IMR-90 (cell line): ENCODE measurements around the gene GUCD1. TPM values are rescaled to one million over a fixed set of nuclear protein-coding genes. Genes with fewer than 3 reads are reported as not detected.

Experiments used
- ATAC-seq: fragments of 200-7000 bp; cut with Tn5 transposase; 2 replicates; pipeline ENCODE4 v1.9.1; 2020; ENCODE audit warnings: low read depth, mild to moderate bottlenecking, moderate library complexity
- BruUV-seq: library from RNA; stranded (reverse); fragments of 400-500 nt; replicated peaks from 2 replicates; lab custom pipeline; 2021; lab: Mats Ljungman, UMichigan
- CTCF ChIA-PET: fragments of 300-600 bp; formaldehyde crosslinking; extraction: SDS; loops from one replicate; lab custom pipeline; 2021; ENCODE audit warnings: antibody characterized with exemption; lab: Yijun Ruan, JAX
- POLR2A ChIA-PET: fragments of 300-600 bp; sonication (Branson Sonifier 250); formaldehyde crosslinking; loops from one replicate; lab custom pipeline; 2022; ENCODE audit warnings: antibody characterized with exemption; ENCODE audit not compliant: unreplicated experiment; lab: Charles Lee
- DNase-seq: peaks from one replicate; pipeline ENCODE4 v3.0.0; 2013
- H2AFZ ChIP-seq: replicated peaks from 2 replicates; pipeline ENCODE3; 2013; ENCODE audit warnings: low read length, mild to moderate bottlenecking; ENCODE audit not compliant: poor library complexity
- H2AK5ac ChIP-seq: 2 replicates; pipeline ENCODE4 v1.6.1; 2013; ENCODE audit warnings: low read depth, low read length, inconsistent platforms
- H2AK9ac ChIP-seq: replicated peaks from 2 replicates; pipeline ENCODE3; 2013; ENCODE audit warnings: mild to moderate bottlenecking, low read depth, low read length, moderate library complexity; ENCODE audit not compliant: poor library complexity
- H2BK120ac ChIP-seq: 2 replicates; pipeline ENCODE4 v1.6.1; 2013; ENCODE audit warnings: low read depth, low read length, inconsistent platforms
- H2BK15ac ChIP-seq: 3 replicates; pipeline ENCODE4 v1.6.1; 2013; ENCODE audit warnings: low read depth, low read length, inconsistent platforms
- H2BK20ac ChIP-seq: 2 replicates; pipeline ENCODE4 v1.6.1; 2013; ENCODE audit warnings: low read depth, mild to moderate bottlenecking, inconsistent platforms, low read length, moderate library complexity
- H2BK5ac ChIP-seq: 2 replicates; pipeline ENCODE4 v1.6.1; 2013; ENCODE audit warnings: mild to moderate bottlenecking, low read depth, low read length, inconsistent platforms; ENCODE audit not compliant: poor library complexity, severe bottlenecking
- H3K14ac ChIP-seq: replicated peaks from 2 replicates; pipeline ENCODE4 v1.6.1; 2013; ENCODE audit warnings: low read depth, low read length, inconsistent platforms
- H3K18ac ChIP-seq: 2 replicates; pipeline ENCODE4 v1.6.1; 2013; ENCODE audit warnings: low read depth, low read length, control low read depth
- H3K23ac ChIP-seq: 2 replicates; pipeline ENCODE4 v1.6.1; 2013; ENCODE audit warnings: low read depth, low read length, inconsistent platforms
- H3K27ac ChIP-seq: 2 replicates; pipeline ENCODE4 v1.5.1; 2013; ENCODE audit warnings: mild to moderate bottlenecking, control low read depth, low read length; ENCODE audit not compliant: insufficient read depth
- H3K27me3 ChIP-seq: 2 replicates; pipeline ENCODE4 v1.6.1; 2013; ENCODE audit warnings: low read length; ENCODE audit not compliant: control insufficient read depth, insufficient read depth
- H3K36me3 ChIP-seq: 2 replicates; pipeline ENCODE4 v1.6.1; 2013; ENCODE audit warnings: low read length, mixed read lengths; ENCODE audit not compliant: control insufficient read depth, insufficient read depth
- H3K4ac ChIP-seq: 2 replicates; pipeline ENCODE4 v1.6.1; 2013; ENCODE audit warnings: low read depth, low read length, inconsistent platforms
- H3K4me1 ChIP-seq: 2 replicates; pipeline ENCODE4 v1.6.1; 2013; ENCODE audit warnings: low read length, mixed read lengths; ENCODE audit not compliant: control insufficient read depth, insufficient read depth
- H3K4me2 ChIP-seq: 2 replicates; pipeline ENCODE4 v1.6.1; 2013; ENCODE audit warnings: low read depth, mild to moderate bottlenecking, control low read depth, low read length, moderate library complexity
- H3K4me3 ChIP-seq: 2 replicates; pipeline ENCODE4 v1.5.1; 2013; ENCODE audit warnings: low read depth, mild to moderate bottlenecking, control low read depth, low read length, moderate library complexity; ENCODE audit not compliant: insufficient read depth
- H3K56ac ChIP-seq: 2 replicates; pipeline ENCODE4 v1.6.1; 2013; ENCODE audit warnings: low read length, inconsistent platforms; ENCODE audit not compliant: insufficient read depth; ENCODE audit errors: extremely low read depth
- H3K79me1 ChIP-seq, 2 experiments: 2 replicates each; pipeline ENCODE4 v1.6.1; 2013; ENCODE audit warnings: low read length in 2 of 2, inconsistent platforms in 1 of 2, low read depth in 1 of 2
- H3K9ac ChIP-seq: 2 replicates; pipeline ENCODE4 v1.6.1; 2013; ENCODE audit warnings: low read depth, low read length, control low read depth
- H3K9me1 ChIP-seq: 2 replicates; pipeline ENCODE4 v1.6.1; 2013; ENCODE audit warnings: low read length, inconsistent platforms; ENCODE audit not compliant: insufficient read depth
- H3K9me3 ChIP-seq: 2 replicates; pipeline ENCODE4 v1.6.1; 2013; ENCODE audit warnings: low read length; ENCODE audit not compliant: control insufficient read depth, insufficient read depth
- H4K20me1 ChIP-seq: 2 replicates; pipeline ENCODE4 v1.6.1; 2013; ENCODE audit warnings: low read length, inconsistent platforms; ENCODE audit not compliant: insufficient read depth
- H4K5ac ChIP-seq: 2 replicates; pipeline ENCODE4 v1.6.1; 2013; ENCODE audit warnings: mild to moderate bottlenecking, low read depth, low read length, control low read depth
- H4K8ac ChIP-seq, 2 experiments: 2 replicates each; pipeline ENCODE4 v1.6.1; 2013; ENCODE audit warnings: low read depth in 2 of 2, low read length in 2 of 2, control low read depth in 1 of 2, inconsistent platforms in 1 of 2
- H4K91ac ChIP-seq: 2 replicates; pipeline ENCODE4 v1.6.1; 2013; ENCODE audit warnings: low read depth, low read length, inconsistent platforms; ENCODE audit not compliant: insufficient read depth
- NFE2L2 ChIP-seq: fragments of 150-350 bp; IDR thresholded peaks from 2 replicates; pipeline ENCODE4 v1.6.1; 2016; ENCODE audit warnings: low read depth, mild to moderate bottlenecking, low read length
- WGBS, 2 experiments: methylation state at CpG; one replicate each; pipeline versions ENCODE4 v1.1.5 to v1.1.7; 2013; ENCODE audit warnings: missing lambda C conversion rate in 2 of 2; ENCODE audit not compliant: insufficient read length in 1 of 2; ENCODE audit errors: extremely low coverage in 2 of 2; 5-methylcytosine and 5-hydroxymethylcytosine counted together
- dilution Hi-C: fragments of 300-500 bp; cut with HindIII; formaldehyde crosslinking; loops from one replicate; pipeline ENCODE4 v1.14.3; 2018; ENCODE audit warnings: low sequenced_read_pairs; ENCODE audit not compliant: unreplicated experiment
- in situ Hi-C: fragments of 300-500 bp; cut with MboI; formaldehyde crosslinking; loops from 3 replicates; pipeline ENCODE4 v1.14.3; 2019; ENCODE audit warnings: low sequenced_read_pairs, inconsistent platforms, mixed read lengths
- intact Hi-C: fragments of 100-400 bp; cut with micrococcal nuclease; formaldehyde crosslinking; loops from 2 replicates; pipeline ENCODE4 v1.10.0; 2022
- polyA plus RNA-seq, 3 experiments: library from polyadenylated mRNA; depleted of rRNA; stranded (reverse); fragments of >200 nt; gene quantifications; 2 replicates each; pipeline ENCODE4 v1.2.3, GENCODE V29; 2012; ENCODE audit warnings: low replicate concordance in 1 of 3
- total RNA-seq: library from RNA; depleted of rRNA; stranded (reverse); fragments of >200 nt; gene quantifications from 2 replicates; pipeline ENCODE4 v1.2.3, GENCODE V29; 2012

GUCD1 gene
- total and polyA plus RNA-seq, 2 of the 4 experiments (the other 2 are of a cell fraction) = 97.6 to 143 TPM

- H2BK5ac ChIP-seq = no peak overlapping the region
- H3K79me1 ChIP-seq = peaks cover 34 to 76% of the 10 kb centered on the region in 2 experiments
- peaks cover 66% of the 10 kb centered on the region for H4K20me1 ChIP-seq
- 100% methylated on average over 1 of the region's 2 CpGs; no CpG with 5 or more reads in 1 of the 2 experiments for WGBS, 2 experiments
- no TSS peak for BruUV-seq
- no peak overlapping the region for H4K5ac ChIP-seq
- TF ChIP-seq NFE2L2 = no peak
- intact Hi-C loops = no loop called here
- H3K4me3 ChIP-seq = no peak overlapping the region
- no peak overlapping the region for H3K23ac ChIP-seq
- no peak overlapping the region for H4K91ac ChIP-seq
- H2BK120ac ChIP-seq = no peak overlapping the region
- no peak overlapping the region for H3K4ac ChIP-seq
- H3K4me2 ChIP-seq = no peak overlapping the region
- no peak overlapping the region for H2AK5ac ChIP-seq
- no peak overlapping the region for H2AFZ ChIP-seq
- CTCF ChIA-PET = no interaction called here
- no peak overlapping the region for H2AK9ac ChIP-seq
- no peak overlapping the region for H4K8ac ChIP-seq
- H2BK20ac ChIP-seq = no peak overlapping the region
- DNase-seq = no peak
- H3K56ac ChIP-seq = no peak overlapping the region
- no peak overlapping the region for H2BK15ac ChIP-seq
- H3K9ac ChIP-seq = no peak overlapping the region
- H3K9me3 ChIP-seq = no peaks in the 10 kb centered on the region
- in situ Hi-C loops = no loop called here
- peaks cover 14% of the 10 kb centered on the region; the same call in 1 of the 2 replicates for H3K9me1 ChIP-seq
- H3K18ac ChIP-seq = no peak overlapping the region
- H3K27me3 ChIP-seq = no peaks in the 10 kb centered on the region
- dilution Hi-C loops = no loop called here
- POLR2A ChIA-PET = no interaction called here
- H3K4me1 ChIP-seq = no peaks in the 10 kb centered on the region; the same call in 1 of the 2 replicates
- no peak for ATAC-seq
- H3K36me3 ChIP-seq = peaks cover 35% of the 10 kb centered on the region
- H3K27ac ChIP-seq = no peak overlapping the region
- no peak overlapping the region for H3K14ac ChIP-seq
Observed at GRCh38 chr22:24565077-24565476, 10.1 kb upstream of the GUCD1 start.
